ENCODE data around the gene GPR183.
A peak's percentile ranks its signal among the peaks of the same experiment; 100 is the strongest.

GPR183 gene

GRCh38 chr13:99353246-99353600, 46.0 kb upstream of the GPR183 start:
- TF ChIP-seq CTCF (conservative IDR thresholded peaks at IDR 0.05; ENCODE audit: low read length) = no peak
- no peak for DNase-seq (ENCODE audit: low read depth)
- no peak overlapping the region for H3K4me3 ChIP-seq (ENCODE audit: low read length)

- TF ChIP-seq CTCF (conservative IDR thresholded peaks at IDR 0.05; ENCODE audit: low read length) = no peak
- DNase-seq (ENCODE audit: low read depth) = no peak
- H3K4me3 ChIP-seq (ENCODE audit: low read length) = no peak overlapping the region
Observed at GRCh38 chr13:99352351-99353245, 45.4 kb upstream of the GPR183 start.

DNA sequence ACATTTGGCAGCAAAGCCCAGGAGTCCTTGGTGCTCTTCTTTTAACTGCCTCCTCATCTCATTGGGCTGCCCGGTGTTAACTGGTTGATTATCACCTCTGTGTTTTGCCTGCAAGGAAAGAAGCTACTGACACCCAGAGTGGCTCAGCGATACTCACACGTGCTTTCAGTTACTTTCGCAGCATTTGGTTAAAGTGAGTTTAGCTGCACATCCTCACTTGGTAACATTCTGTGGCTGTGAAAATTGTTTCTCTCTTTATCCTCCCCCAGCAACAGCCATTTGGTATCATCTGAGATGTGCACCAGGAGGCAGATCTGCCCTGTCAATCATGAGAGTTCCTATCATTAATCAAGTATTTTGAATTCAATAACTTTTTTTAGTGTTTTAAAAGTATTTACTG, 44.6 kb upstream of the GPR183 start:
- DNase-seq (ENCODE audit: low read depth) = no peak
- no peak overlapping the region for H3K4me3 ChIP-seq (ENCODE audit: low read length)

DNA sequence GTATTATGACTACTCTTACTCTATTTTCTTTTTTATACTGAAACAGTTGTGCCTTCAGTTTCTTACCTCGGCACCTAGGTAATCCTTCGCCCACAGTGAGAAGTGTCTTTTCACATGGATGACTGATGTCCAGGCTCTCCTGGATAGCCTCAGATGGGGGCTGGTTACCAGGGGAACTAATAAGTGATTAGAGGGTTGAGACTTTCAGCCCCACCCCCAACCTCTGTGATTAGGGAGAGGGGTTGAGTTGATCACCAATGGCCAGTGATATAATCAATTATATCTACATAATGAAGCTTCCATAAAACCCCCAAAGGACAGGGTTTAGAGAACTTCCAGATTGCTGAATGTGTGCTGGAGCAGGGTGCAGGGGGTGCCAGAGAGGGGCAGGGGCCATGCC, 43.0 kb upstream of the GPR183 start:
- TF ChIP-seq CTCF (conservative IDR thresholded peaks at IDR 0.05; ENCODE audit: low read length) = no peak
- no peak overlapping the region for H3K4me3 ChIP-seq (ENCODE audit: low read length)
- DNase-seq (ENCODE audit: low read depth) = no peak

More for the DNA sequence above, 44.6 kb upstream of the GPR183 start:
- TF ChIP-seq CTCF (conservative IDR thresholded peaks at IDR 0.05; ENCODE audit: low read length) = no peak

- no peak overlapping the region for H3K4me3 ChIP-seq (ENCODE audit: low read length)
- DNase-seq (ENCODE audit: low read depth) = peak; percentile 3
- no peak for TF ChIP-seq CTCF (conservative IDR thresholded peaks at IDR 0.05; ENCODE audit: low read length)
Observed at GRCh38 chr13:99347911-99348451, 40.8 kb upstream of the GPR183 start.

DNA sequence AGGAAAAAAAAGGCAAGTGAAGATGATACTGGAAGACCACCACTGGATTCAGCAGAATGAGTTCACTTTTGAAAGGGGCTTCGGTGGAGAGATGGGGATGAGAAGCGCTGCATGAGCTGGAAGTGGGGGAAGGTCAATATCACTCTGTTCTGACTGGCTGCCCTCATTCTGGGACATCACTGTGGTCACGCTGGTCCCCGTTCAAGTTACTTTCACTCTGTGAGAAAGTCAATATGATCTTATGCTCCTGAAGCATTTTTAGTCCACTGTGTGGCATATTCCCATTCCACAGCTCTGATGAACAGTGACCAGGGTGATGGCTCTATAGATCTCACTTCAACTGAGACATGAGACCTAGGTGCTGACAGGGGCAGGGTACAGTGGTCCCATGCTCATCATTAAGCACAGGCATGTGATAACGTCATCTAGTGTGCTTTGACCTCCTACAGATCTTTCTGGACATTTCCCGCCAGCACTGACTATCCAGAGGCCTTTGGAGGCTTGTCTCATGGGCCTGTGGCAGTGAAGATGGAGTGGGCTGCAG, 40.2 kb upstream of the GPR183 start:
- DNase-seq (ENCODE audit: low read depth) = no peak
- TF ChIP-seq CTCF (conservative IDR thresholded peaks at IDR 0.05; ENCODE audit: low read length) = no peak
- no peak overlapping the region for H3K4me3 ChIP-seq (ENCODE audit: low read length)

Data from AG10803 (cell line).